Skeletal muscle satellite cell (primary cell): ENCODE data around the gene EMP3.

Source experiments
- H3K27me3 ChIP-seq: 2 replicates; pipeline ENCODE4 v1.7.0; 2013; ENCODE audit warnings: low read length; ENCODE audit not compliant: control insufficient read depth, insufficient read depth
- H3K36me3 ChIP-seq: 2 replicates; pipeline ENCODE4 v1.7.0; 2013; ENCODE audit warnings: mild to moderate bottlenecking, control low read depth, low read length; ENCODE audit not compliant: insufficient read depth
- H3K4me1 ChIP-seq: 2 replicates; pipeline ENCODE4 v1.7.0; 2013; ENCODE audit warnings: low read length; ENCODE audit not compliant: control insufficient read depth, insufficient read depth
- H3K4me2 ChIP-seq: 2 replicates; pipeline ENCODE4 v1.7.0; 2013; ENCODE audit warnings: mild to moderate bottlenecking, low read length
- H3K4me3 ChIP-seq: 2 replicates; pipeline ENCODE4 v1.7.0; 2013; ENCODE audit warnings: low read length
- H3K9ac ChIP-seq: 2 replicates; pipeline ENCODE4 v1.7.0; 2013; ENCODE audit warnings: mild to moderate bottlenecking, low read depth, low read length, moderate library complexity
- H3K9me3 ChIP-seq: replicated peaks from 2 replicates; pipeline ENCODE4 v1.7.0; 2013; ENCODE audit warnings: mild to moderate bottlenecking, control low read depth, low read length

The EMP3 gene

DNA sequence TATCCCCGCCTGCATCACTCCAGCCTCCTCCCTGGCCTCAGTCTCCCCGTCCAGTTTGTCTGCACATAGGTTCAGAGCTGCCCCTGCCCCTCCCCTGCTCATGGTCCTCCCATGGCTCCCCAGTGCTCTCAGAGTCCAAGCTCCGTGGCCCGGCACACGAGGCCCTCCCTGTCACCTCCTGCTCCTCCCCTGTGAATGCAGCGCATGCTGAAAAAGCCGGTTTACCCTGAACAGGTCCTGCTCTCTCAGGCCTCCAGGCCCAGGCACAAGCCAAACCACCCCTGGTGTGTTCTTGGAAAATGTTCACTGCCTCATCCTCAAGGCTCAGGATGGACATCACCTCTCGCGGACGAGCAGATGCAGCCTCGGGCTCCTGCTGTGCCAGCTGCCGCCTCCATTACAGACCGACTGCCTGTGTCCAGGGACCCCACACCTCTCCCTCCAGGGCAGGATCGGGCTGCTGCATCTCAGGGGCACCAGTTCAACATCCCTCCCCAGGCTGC, 13.0 kb downstream of the EMP3 start:
- Histone ChIP-seq H3K27me3 (no peaks in the 10 kb centered on the region), H3K9ac (no peak overlapping the region), H3K4me1 (peaks cover 6% of the 10 kb centered on the region)

DNA sequence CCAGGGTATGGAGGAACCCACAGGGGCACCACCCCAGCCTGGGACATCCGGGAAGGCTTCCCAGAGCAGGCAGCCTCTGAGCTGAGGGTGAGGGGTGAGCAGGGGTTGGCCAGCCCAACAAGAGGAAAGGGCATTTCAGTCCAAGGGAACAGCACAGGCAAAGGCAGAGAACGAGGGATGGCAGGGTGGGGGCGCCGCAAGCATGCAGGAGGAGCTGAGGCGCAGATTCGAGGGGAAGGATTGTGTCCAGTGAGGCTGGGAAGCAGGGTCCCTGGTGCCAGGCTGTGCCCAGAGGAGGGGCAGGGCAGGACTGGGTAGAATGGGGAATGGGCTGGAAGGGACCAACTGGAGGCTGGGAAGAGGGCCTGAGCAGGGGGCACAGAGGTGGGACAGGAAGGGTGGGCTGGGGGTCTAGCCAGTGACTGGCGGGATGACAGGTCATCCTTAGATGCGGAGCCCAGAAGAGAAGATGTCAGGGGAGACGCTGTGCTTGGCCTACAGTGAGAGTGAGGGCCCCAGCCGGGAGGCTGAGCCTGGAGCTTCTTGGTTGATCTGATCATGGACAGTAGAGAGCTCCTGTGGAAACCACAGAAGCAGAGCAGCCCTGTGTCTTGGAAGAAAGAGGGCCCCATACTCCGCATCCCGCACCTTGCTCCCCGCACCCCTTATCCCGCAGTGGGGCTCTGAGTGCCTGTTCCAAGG, 13.6 kb downstream of the EMP3 start:
- no peak overlapping the region for H3K4me3 ChIP-seq
- no peak overlapping the region for H3K9ac ChIP-seq
- peaks cover 2% of the 10 kb centered on the region for H3K4me1 ChIP-seq
- no peaks in the 10 kb centered on the region for H3K27me3 ChIP-seq
- no peaks in the 10 kb centered on the region for H3K9me3 ChIP-seq
- H3K36me3 ChIP-seq: no peaks in the 10 kb centered on the region
- no peak overlapping the region for H3K4me2 ChIP-seq

More for the DNA sequence above, 13.0 kb downstream of the EMP3 start:
- Histone ChIP-seq H3K4me3 (no peak overlapping the region), H3K36me3 (no peaks in the 10 kb centered on the region), H3K4me2 (no peak overlapping the region), H3K9me3 (no peaks in the 10 kb centered on the region)

DNA sequence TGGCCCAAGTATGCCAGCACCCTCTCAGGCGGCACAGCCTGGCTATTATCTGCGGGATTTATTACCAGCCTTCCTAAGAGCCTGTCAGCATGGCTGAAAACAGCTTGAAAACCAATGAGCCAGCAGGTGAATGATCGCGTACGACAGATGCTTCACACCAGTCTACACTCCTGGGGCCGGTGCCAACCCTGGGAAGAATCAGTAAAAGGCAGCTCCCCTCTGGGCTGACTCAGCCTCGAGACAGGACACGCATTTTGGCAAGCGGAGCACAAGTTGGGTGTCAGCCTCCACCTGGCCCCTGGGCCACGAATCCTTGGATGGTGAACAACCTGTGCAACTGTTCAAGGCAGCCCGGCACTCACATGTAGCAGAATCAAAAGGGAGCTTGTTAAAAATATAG, 15.6 kb downstream of the EMP3 start:
- no peak overlapping the region for H3K4me2 ChIP-seq
- H3K4me1 ChIP-seq: peaks cover 2% of the 10 kb centered on the region
- no peaks in the 10 kb centered on the region for H3K36me3 ChIP-seq
- H3K9me3 ChIP-seq: no peaks in the 10 kb centered on the region
- H3K4me3 ChIP-seq: no peak overlapping the region
- no peaks in the 10 kb centered on the region for H3K27me3 ChIP-seq
- H3K9ac ChIP-seq: no peak overlapping the region

DNA sequence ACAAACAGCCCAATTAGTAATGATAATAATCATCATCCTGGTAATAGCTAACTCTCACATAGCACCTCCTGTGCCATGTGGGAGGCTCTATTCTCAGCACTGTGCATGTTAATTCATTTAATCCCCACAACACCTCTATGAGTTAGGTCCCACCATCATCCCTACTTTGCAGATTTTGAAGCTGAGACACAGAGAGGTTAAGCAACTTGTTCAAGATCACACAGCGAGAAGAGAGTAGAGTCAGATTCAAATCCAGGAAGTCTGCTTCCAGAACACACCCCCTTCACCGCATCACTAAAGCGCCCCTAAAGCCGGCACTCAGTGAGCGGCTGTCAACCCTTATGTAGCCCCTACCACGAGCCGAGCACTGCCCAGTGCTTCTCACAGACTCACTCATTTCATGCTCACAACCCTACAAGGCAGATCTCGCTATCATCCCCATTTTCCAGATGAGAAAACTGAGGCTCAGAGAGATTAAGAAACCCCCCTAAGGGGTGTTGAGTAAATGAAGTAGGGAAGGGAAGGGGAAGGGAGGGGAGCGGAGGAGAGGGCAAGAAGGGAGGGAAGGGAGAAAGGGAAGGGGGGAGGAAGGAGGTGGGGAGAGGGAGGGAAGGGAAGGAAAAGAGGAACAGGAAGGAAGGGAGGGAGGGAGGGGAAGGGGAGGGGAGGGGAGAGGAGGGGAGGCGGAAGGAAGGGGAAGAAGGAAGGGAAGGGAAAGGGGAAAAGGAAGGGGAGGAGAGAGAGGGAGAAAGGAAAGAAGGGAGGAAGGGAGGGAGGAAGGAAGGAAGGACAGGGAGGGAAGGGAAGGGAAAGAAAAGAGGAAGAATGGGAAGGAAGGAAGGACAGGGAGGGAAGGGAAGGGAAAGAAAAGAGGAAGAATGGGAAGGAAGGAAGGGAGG, 16.4 kb downstream of the EMP3 start:
- H3K9ac ChIP-seq: no peak overlapping the region
- H3K27me3 ChIP-seq: no peaks in the 10 kb centered on the region
- no peaks in the 10 kb centered on the region for H3K36me3 ChIP-seq
- H3K4me1 ChIP-seq: peaks cover 2% of the 10 kb centered on the region
- no peak overlapping the region for H3K4me3 ChIP-seq
- H3K9me3 ChIP-seq: no peaks in the 10 kb centered on the region
- H3K4me2 ChIP-seq: no peak overlapping the region

DNA sequence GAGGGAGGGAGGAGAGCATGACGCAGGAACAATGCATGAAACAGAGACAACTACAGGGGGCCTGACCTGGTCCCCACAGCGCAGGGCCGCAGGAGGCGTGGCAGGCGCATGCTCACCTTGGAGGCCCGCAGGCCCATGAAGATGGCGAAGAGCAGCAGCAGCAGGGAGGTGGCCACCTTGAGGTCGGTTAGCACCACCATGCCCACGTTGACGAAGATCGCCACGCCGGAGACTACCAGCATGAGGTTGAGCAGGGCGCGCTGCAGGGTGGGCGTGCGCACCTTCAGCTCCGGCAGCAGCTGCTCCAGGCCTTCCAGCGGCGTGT, 17.0 kb downstream of the EMP3 start:
- Histone ChIP-seq H3K9ac (no peak overlapping the region), H3K9me3 (no peaks in the 10 kb centered on the region), H3K4me3 (no peak overlapping the region), H3K4me1 (peaks cover 2% of the 10 kb centered on the region), H3K27me3 (no peaks in the 10 kb centered on the region), H3K36me3 (no peaks in the 10 kb centered on the region), H3K4me2 (no peak overlapping the region)

DNA sequence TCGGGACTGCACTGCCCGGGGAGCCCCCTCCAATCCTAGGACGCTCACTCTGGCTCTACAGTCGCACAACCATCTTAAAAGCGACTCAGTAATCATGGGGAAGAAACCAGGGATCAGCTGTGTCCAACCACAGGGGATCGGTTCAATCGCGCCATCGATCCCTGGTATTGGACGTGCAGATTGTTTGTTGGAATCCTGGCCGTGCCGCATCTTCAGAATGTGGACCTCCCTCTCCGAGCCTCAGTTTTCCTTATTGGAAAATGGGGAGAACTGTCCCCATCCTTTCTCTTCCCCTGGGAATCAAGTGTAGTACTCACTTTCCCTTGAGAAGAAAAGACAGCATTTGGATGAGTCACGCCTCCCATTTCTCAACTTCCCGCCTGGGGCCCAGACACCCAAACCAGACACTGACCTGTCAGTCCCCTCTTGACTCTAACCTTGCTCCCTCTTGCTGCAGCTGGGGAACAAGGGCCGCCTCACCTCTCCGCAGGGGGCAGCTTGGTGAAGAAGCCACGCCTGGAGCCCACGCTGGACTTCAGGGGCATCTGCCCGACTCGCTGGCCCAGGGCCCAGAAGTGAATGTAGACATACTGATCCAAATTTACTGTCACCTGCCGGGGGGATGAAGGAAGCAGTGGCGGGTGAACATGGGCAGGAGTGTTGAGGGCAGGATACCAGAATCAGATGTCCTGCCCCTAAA, 17.6 kb downstream of the EMP3 start:
- peaks cover 2% of the 10 kb centered on the region for H3K4me1 ChIP-seq
- H3K27me3 ChIP-seq: no peaks in the 10 kb centered on the region
- no peak overlapping the region for H3K4me2 ChIP-seq
- H3K36me3 ChIP-seq: no peaks in the 10 kb centered on the region
- no peak overlapping the region for H3K9ac ChIP-seq
- no peak overlapping the region for H3K4me3 ChIP-seq
- no peaks in the 10 kb centered on the region for H3K9me3 ChIP-seq

DNA sequence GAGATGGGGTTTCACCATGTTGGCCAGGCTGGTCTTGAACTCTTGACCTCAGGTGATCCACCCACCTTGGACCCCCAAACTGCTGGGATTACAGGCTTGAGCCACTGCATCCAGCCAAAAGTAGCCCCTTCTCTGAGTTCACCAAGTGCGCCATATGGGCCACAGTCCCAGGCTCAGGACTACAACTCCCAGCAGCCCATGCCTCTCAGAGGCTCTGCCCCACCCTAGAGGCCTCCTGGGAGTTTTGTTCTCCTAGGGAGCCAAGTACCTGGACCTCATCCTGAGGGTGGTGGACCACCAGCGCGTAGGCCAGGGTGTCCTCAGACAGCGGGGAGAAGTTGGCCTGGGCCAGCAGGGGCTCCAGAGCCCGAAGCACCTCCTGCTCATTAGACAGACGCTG, 19.5 kb downstream of the EMP3 start:
- H3K4me3 ChIP-seq: no peak overlapping the region
- no peaks in the 10 kb centered on the region for H3K36me3 ChIP-seq
- H3K4me1 ChIP-seq: peaks cover 2% of the 10 kb centered on the region
- no peak overlapping the region for H3K4me2 ChIP-seq
- H3K27me3 ChIP-seq: no peaks in the 10 kb centered on the region
- no peak overlapping the region for H3K9ac ChIP-seq
- no peaks in the 10 kb centered on the region for H3K9me3 ChIP-seq

DNA sequence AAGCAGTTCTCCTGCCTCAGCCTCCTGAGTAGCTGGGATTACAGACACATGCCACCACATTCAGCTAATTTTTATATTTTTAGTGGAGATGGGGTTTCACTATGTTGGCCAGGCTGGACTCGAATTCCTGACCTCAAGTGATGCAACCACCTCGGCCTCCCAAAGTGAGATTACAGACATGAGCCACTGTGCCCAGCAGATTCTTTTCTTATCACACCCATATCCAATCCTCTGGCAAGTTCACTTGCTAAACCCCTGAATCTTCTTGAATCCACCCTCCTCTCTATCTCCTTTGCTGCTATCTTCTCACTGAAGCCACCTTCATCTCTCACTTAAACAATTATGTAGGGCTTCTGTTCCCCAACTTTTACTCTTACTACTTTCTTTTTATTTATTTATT, 20.8 kb downstream of the EMP3 start:
- no peaks in the 10 kb centered on the region for H3K27me3 ChIP-seq
- H3K4me3 ChIP-seq: no peak overlapping the region
- H3K9ac ChIP-seq: no peak overlapping the region
- H3K4me2 ChIP-seq: no peak overlapping the region
- H3K4me1 ChIP-seq: peaks cover 2% of the 10 kb centered on the region
- no peaks in the 10 kb centered on the region for H3K9me3 ChIP-seq
- H3K36me3 ChIP-seq: no peaks in the 10 kb centered on the region

DNA sequence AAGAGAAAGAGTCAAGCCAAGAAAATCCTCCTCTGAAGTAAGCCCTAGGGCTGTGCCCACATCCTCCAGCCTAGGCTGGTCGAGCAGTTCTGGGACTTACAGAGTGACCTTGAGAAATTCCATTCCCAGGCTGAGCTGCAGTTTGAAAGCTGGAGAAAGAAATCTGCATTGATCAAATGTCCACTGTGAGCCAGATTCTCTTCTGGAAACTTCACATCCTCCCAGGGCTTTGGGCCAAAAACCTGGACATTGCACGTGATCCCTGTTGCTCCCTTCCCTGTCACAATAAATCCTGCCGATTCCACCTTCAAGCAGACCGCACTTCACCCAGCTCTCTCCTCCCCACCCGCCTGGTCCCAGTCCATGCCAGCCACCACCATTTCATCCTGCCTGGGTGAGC, 22.7 kb downstream of the EMP3 start:
- H3K4me3 ChIP-seq: no peak overlapping the region
- H3K36me3 ChIP-seq: no peaks in the 10 kb centered on the region
- no peak overlapping the region for H3K4me2 ChIP-seq
- H3K9ac ChIP-seq: no peak overlapping the region
- peaks cover 2% of the 10 kb centered on the region for H3K4me1 ChIP-seq
- H3K9me3 ChIP-seq: no peaks in the 10 kb centered on the region
- no peaks in the 10 kb centered on the region for H3K27me3 ChIP-seq

DNA sequence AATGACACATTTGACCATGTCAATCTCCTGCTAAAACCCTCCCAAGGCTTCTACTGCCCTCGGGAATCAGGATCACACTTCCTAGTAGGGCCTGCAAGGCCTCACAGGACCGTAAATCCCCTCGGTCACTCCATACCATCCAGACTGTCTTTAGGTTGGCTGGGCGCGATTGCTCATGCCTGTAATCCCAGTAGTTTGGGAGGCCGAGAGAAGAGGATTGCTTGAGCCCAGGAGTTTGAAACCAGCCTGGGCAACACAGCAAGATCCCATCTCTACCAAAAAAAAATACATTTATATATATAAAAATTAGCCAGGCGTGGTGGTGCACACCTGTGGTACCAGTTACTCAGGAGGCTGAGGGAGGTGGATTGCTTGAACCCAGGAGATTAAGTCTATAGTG, 23.4 kb downstream of the EMP3 start:
- no peaks in the 10 kb centered on the region for H3K9me3 ChIP-seq
- no peak overlapping the region for H3K4me2 ChIP-seq
- no peaks in the 10 kb centered on the region for H3K27me3 ChIP-seq
- no peaks in the 10 kb centered on the region for H3K36me3 ChIP-seq
- no peak overlapping the region for H3K4me3 ChIP-seq
- no peaks in the 10 kb centered on the region for H3K4me1 ChIP-seq
- H3K9ac ChIP-seq: no peak overlapping the region

DNA sequence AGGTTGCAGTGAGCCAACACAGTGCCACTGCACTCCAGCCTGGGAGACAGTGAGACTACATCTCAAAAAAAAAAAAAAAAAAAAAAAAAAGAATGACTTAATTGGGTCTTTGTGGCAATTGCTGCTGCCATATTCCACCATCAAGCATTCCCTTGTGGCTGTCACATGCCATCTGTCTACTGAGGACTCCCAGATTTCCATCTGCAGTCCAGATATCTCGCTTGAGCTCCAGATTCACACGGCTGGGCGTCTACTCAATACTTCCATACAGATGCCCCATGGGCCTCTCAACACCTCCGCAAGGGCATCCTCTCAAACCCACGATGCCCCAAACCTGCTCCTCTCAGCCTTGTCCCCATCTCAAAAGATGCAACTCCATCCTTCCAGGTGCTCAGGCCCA, 25.5 kb downstream of the EMP3 start:
- Histone ChIP-seq H3K9ac (no peak overlapping the region), H3K4me3 (no peak overlapping the region), H3K36me3 (no peaks in the 10 kb centered on the region), H3K4me1 (no peaks in the 10 kb centered on the region), H3K27me3 (no peaks in the 10 kb centered on the region), H3K4me2 (no peak overlapping the region), H3K9me3 (no peaks in the 10 kb centered on the region)
